ENCODE data around the gene ADAMTS20.
"Not testable (repeated sequence)": the region's sequence is repeated elsewhere in the genome, so short reads cannot be mapped to it uniquely, and the experiment has no call there.

The ADAMTS20 gene

DNA sequence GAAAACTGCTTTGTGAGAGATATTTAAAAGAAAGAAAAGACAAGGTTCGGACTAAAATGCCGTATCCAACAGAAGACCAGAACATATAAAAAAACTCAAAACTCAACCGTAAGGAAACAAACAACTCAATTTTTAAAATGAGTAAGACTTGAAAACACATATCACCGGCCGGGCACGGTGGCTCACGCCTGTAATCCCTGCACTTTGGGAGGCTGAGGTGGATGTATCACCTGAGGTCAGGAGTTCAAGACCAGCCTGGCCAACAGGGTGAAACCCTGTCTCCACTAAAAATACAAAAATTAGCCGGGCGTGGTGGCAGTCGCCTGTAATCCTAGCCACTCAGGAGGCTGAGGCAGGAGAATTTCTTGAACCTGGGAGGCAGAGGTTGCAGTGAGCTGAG, 192.0 kb downstream of the ADAMTS20 start:
- not testable (repeated sequence) for DNase-seq (ENCODE audit: low spot score)

DNA sequence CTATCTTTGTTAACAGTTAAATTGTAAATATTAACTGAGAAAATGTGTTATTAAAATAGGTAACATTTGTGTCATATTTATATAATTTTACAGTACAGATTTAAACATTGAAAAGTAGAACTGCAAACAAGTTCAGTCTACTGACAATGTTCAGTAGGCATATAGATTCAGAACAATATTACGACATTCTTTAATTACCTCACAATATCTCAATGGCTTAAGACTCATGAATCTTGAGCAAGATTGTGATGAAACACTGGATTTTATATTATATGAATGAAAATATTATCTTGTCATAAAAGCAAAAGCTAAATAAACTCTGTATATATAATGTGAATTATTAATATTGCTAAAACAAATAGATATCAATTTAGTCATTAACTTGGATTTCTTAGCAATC, 194.9 kb downstream of the ADAMTS20 start:
- no peak for DNase-seq (ENCODE audit: low spot score)

DNA sequence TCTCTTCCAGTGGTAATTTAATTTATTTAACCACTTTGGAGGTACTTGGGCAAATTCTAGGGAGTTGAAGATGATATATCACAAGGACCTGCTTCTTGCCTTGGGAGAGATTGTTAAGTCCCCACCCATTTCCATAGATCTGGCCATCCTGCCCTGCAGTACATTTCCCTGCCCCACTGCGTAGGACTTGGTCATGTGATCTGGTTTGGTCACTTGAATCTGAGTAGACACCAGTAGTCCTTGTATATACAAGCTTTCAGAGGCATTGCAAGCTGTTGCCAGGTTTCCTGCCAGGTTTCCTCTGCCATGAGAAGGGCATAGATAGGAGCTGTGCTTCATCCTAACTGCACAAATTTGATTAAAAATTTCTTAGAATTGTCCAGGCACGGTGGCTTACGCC, 200.0 kb downstream of the ADAMTS20 start:
- no peak for DNase-seq (ENCODE audit: low spot score)

DNA sequence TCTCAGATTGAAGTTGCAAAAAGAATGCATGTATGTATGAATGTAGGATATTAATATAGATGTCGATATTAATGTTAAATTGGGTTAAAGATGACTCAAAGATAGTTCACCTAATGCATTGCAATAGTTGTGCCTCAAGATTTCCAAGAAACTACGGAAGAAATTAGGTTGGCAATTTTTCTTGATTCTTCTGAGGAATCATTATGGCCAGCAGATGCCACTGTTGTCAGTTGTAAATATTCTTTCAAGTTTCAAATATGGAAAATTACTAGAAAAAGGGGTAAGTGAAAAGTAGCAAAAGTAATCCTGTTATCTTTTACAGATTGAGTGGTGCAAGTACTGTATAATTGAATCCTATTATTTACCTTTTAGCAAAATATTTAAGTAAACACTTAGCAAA, 202.1 kb downstream of the ADAMTS20 start:
- DNase-seq (ENCODE audit: low spot score): no peak

DNA sequence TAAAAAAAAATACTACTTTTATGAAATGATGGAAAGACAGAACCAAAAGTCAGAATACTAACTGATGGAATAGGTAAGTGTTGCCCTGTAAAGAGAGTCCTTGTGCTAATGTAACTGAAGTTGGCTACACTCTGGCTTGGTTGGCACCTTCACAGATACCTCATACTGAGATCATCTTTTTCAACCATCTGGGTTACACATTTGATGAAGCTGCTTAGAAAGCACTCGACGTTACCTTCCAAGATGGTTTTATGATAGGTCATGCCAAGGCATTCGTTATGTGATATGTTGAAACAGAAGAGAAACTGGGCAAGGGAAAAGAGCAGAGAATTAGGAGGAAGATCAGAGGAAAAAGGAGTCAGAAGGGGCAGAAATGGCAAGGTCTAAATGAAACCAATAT, 203.8 kb downstream of the ADAMTS20 start:
- no peak for DNase-seq (ENCODE audit: low spot score)

DNA sequence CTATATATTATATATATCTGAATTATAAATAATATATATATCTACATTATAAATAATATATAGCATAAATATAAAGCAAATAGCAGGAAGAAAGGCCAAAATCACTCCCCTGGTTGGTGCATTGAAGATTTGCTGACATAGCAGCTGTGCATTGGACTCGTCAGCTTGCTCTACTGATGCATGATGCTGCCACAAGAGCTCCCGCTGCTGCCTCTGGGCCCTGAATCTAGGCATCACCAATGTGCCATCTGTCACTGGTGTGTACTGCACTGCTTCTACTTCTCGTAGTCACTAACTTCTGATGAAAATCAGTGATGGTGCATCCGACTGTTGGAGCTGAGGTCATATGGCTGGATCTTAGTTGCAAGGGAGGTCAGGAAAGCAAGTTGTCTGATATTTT, 205.0 kb downstream of the ADAMTS20 start:
- no peak for DNase-seq (ENCODE audit: low spot score)

DNA sequence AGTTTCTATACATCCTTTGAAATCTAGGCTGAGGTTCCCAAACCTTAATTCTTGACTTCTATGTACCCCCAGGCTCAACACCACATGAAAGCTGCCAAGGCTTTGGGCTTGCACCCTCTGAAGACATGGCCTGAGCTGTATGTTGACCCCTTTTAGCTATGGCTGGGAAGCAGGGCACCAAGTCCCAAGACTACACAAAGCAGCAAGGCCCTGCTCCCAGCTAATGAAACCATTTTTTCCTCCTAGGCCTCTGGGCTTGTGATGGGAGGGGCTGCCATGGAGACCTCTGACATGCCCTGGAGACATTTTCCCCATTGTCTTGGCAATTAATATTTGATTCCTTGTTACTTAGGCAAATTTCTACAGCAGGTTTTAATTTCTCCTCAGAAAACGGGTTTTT, 207.0 kb downstream of the ADAMTS20 start:
- no peak for DNase-seq (ENCODE audit: low spot score)

DNA sequence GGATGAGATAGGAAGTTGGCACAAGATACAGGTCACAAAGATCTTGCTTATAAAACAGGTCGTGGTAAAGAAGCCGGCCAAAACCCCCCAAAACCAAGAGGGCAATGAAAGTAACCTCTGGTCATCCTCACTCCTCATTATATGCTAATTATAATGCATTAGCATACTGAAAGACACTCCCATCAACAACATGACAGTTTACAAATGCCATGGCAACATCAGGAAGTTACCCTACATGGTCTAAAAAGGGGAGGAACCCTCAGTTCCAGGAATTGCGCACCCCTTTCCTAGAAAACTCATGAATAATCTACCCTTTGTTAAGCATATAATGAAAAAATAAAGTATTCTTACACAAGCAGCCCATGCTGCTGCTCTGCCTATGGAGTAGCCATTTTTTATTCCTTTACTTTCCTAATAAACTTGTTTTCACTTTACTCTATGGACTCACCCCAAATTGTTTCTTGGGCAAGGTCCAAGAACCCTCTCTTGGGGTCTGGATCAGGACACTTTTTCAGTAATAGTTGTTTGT, 210.2 kb downstream of the ADAMTS20 start:
- DNase-seq (ENCODE audit: low spot score): not testable (repeated sequence)

DNA sequence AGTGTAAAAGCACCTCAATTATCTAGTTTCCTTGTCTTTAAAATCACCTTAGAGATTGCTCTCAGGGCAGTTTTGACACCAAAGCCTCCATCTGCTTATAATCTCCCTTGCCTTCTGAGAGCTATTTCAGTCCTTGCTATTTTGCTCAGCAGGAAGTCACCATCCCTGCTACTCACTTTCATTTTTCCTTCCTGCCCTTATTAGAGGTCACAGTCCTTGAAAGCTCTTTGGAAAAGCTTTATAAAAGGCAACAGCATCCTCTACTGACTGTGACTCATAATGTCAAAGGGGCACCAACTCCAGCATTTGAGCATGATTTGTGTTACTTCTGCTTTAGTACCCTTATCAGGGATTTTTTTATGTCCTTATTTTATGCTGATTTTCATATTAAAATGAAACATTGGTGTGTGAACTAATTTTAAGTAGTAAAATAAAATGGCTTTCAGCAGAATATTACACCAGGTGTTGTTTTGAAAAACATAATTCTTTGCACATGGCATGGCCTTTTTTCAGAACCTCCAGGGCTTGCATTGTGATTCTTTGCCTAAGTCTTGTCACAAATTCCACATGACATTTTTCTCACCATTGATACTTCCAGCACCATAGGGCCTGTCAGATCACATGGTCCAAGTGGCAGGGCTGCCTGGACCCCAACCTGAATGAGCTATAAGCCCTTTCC, 213.0 kb downstream of the ADAMTS20 start:
- DNase-seq (ENCODE audit: low spot score): peak; percentile 65

DNA sequence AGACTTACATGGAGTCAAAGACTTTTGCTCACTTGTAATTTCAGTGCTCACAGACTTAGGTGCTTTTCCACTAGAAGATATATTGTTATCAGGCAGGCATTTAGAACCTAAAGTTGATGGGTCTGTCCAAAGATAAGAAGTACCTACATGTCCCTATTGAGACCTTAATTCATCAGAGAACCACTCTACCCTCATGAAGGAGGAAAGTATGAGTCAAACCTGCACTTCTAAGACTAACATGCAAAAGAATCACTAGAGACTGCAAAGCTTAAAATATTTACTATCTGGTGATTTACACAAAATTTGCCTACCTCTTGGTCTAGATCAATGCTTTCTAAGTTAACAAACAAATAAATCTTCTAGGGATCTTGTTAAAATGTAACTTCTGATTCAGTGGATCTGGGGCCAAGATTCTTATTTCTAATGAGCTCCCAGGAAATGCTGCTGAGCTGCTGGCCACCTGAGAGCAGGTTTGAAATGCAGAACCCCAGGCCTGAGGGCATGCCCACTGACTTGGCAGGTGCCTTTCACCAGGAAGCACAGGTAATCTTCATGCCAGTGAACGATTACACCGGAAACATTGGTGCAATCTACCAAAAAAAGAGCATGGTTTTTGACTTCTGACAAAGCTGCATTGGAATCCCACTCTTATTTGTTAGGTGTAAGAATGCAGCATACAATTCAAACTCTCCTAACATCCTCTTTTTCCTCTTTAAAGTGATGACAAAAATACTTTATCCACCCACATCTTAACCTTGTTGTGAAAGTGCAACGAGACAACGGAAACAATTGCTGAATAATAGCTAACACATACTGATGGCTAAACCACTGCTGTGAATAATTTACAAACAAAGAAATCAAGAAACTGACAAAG, 214.2 kb downstream of the ADAMTS20 start:
- DNase-seq (ENCODE audit: low spot score): no peak

DNA sequence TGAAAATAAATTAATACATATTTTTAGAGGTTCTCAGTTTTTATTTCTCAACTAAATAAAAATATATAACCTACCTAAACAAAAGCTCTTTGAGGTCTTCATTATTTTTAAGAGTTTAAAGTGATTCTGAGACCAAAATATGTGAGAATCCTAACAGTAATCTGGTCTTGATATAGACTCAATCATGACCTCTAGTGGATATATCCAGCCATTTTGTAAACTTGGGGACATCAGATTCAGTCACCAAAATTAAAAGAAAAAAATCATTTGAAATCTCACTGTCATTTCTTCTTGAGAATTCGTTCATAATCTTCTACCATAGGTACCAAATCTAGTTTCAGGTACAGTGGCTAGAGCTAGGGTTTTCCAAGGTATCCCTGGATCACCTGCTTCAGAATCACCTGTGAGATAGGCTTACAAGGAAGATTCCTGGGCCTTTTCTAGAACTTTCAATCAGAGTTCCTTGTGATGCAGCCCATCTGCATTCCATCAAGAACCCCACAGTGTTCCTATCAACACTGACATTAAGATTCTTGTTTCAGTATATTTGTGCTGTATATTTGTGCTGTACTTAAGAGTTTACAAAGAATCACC, 214.9 kb downstream of the ADAMTS20 start:
- peak; percentile 39 for DNase-seq (ENCODE audit: low spot score)

DNA sequence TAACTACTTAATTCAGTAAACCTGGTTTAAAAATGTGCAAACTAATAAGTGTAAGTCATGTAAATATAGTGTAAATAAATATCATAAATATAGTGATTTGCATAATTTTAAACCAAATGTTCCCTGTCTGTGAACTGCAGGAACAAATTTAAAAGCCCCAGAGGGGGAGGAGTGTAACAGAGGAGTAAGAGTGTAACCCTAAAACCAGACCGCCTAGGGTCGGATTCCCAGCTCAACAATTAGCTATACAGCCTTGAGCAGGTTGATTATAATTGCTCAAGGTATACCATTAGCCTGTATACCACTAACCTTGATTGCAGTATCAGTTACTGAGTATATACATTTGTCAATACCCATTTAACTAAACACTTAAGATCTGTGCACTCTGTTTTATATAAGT, 218.4 kb downstream of the ADAMTS20 start:
- no peak for DNase-seq (ENCODE audit: low spot score)

DNA sequence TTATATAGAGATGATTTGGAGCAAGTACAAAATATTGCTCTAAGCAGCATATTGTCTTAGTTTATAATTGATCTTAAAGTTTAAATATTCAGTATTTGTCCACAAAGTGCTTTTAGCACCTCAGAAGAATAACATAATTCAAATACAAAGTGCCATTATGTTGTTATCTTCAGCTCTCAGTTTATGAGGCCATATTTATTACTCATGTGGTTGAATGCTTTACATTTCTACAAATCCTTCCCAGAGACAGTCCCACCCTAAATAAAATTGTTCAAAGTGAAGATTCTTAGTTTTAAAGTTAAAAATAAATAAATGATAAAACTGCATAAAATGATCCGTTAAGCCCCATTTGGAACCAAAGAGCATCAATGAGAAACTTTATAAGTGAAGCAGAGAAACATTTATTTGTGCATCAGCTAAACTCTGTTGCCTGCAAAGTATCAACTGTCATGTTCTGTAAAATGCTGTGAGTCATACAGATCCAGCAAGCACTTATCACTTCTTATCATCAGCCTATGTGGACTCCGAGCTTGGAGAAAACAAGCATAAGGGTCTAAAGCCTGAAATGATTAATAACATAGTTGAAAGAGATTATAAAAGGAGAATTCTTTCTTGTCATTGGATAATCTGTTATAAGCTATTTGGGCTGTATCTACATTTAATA, 218.9 kb downstream of the ADAMTS20 start:
- DNase-seq (ENCODE audit: low spot score): peak; percentile 20

DNA sequence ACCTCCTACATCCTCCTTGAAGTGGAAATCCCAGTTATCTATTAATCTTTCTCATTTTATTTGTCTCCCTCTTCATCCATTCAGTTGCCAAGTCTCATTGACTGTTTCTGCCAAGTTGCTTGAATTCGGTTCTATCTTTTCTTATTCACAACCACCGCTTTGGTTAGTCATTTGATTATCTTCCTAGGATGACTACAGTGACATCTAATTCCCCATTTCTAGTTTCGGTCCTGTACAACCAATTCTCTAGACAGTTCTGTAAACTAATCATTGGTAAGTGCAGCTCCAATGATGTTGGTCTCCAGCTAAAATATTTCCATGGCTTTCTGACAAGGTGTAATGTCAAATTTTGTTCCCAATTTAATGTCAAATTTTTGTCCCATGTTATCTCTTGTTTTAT, 220.1 kb downstream of the ADAMTS20 start:
- DNase-seq (ENCODE audit: low spot score): no peak

DNA sequence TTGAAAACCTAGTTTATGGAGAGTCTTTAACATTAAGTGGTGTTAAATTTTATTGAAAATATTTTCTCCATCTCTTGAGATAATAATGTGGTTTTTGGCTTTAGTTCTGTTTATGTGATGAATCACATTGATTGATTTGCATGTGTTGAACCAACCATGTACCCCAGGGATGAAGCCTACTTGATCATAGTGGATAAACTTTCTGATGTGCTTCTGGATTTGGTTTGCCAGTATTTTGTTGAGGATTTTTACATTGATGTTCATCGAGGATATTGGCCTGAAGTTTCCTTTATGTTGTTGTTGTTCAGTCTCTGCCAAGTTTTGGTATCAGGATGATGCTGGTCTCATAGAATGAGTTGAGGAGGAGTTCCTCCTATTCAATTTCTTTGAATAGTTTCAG, 222.6 kb downstream of the ADAMTS20 start:
- no peak for DNase-seq (ENCODE audit: low spot score)

DNA sequence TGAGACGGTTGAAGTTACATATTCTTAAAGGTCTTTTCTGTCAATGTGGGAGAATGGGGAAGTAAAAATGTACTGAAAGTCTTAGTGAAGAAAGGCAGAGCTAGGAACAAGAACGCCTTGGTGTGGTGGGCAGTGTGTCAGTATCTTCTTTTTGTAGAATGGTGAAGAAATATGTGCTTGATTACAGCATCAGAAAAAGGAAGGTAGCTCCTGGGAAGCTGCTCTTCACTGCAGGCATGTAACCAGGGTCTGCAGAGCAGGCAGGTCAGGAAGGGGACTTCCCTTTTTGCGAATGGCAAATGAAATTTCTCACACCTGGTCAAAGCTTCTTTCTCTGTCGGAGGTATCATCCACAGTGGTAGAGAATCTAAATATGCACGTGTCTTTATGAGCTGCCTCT, 226.2 kb downstream of the ADAMTS20 start:
- DNase-seq (ENCODE audit: low spot score): no peak

DNA sequence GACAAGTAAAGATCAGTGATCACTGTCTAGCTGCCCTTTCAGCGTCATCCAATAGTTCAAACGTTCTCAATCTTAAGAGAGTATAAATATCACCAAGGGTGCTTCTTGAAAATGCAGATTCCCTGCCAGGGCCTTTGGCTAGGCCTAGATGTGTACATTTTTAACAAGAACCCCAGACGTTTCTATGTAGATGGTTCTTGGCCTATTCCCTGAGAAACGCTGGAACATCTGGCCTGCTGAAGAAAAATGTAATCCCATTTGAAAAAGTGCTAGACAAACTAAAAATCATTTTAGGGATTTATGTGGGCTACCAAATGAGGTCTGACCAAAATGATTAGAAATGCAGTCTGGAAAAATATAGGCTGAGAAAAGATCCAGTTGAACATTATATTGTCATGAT, 231.7 kb downstream of the ADAMTS20 start:
- no peak for DNase-seq (ENCODE audit: low spot score)

DNA sequence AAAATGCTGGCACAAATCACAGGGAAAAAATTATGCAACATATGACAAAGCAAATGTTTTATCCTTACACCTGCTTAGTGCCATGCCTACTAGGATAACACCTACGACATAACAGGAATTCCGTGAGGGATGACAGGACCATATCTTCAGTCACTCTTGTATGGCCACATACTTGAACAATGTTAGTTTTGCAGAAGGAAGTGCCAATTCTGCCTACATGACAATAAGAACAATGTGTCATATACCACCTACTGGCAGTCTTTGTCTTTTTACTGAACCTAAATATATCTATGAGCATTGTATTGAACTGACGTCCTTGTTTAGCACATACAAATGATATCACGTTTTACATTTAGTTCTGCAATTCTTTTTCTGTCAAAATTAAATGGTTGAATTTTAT, 234.0 kb downstream of the ADAMTS20 start:
- no peak for DNase-seq (ENCODE audit: low spot score)

DNA sequence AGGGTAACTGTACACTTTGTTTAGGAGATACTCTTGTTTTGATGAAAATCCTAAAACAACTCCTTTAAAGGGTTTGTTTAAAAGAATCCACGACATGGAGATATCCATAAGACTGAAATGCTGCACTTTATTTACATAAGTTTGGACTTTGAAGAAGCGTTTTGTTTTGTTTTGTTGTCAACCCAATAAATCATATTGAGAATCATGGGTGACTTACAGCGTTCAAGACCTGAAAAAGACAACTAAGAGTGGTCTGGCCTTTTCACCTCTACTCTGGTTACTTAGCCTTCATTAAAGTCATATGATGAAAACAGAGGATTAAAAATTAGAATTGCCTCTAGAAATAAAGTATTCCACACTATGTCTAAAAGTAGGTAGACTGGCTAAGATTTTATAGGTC, 234.8 kb downstream of the ADAMTS20 start:
- DNase-seq (ENCODE audit: low spot score): no peak

DNA sequence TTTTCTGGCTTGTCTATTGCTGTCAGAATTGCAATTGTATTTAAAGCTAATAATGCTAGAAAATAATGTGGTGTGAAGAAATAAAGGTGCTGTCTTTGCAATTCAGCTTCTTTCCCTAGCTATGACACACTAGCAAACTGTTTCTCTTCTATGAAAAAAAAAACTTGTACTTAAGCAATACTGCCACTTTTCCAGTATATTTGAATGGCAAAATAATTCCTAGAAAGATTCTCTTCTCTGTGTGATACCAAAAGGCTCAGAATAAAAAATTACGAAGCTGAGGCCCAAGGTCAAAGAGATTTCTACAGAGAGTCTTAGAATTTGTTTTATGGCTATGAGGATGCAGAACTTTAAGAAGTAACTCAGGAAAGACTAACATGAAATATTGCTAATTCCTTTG, 235.5 kb downstream of the ADAMTS20 start:
- DNase-seq (ENCODE audit: low spot score): no peak

DNA sequence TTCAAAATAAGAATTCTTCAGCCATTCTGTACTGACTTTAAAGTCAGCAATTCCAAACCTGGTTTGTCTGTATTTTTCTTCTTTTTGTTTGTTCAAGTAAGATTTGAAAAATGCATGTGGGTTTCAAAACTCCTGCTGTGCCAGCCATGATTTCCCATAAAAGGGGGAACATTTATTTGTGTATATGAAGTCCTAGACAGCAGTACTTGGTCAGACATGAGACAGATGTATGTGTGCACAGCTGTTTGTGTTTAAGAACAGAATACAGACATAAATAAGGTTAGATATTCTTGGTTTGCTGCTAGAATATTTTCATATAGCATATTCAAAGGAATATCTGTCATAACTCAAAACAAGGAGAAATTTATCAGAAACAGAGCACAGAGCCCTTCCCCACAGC, 236.0 kb downstream of the ADAMTS20 start:
- DNase-seq (ENCODE audit: low spot score): no peak

DNA sequence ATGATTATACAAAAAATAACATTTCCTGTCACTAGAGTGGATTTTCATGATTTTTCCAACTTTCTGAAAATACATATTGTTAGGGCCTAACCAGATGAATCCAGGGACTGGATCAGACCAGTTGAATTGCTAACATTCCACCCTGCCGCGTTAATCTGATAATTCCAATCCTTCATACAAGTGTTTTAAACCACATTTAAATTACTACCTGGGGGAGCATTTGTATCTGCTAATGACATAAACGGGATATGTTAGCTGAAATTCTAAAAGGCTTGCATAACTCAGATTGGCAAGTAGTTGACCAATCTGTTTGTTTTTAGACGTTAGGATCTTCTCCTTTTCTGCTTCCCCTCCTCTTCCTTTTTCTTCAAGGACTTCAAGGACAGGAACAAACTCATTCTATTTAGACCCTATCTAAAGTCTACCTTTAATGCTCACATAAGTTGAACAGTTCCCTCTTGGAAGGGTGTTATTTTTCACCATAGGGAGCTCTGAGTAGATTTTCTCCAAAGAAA, 239.0 kb downstream of the ADAMTS20 start:
- no peak for DNase-seq (ENCODE audit: low spot score)
